Nephron progenitor cell (in vitro differentiated cells): ENCODE results near the gene SKIC8.

Experiments used
- DNase-seq: peaks from one replicate; pipeline ENCODE4 v3.0.0; 2021
- H3K27ac Mint-ChIP-seq: 2 replicates; pipeline ENCODE4 v1.8.0; 2021; ENCODE audit warnings: mild to moderate bottlenecking, moderate library complexity, mixed read lengths
- H3K27me3 Mint-ChIP-seq: 2 replicates; pipeline ENCODE4 v1.8.0; 2021; ENCODE audit warnings: mild to moderate bottlenecking, low read depth, mixed read lengths; ENCODE audit not compliant: poor library complexity
- H3K36me3 Mint-ChIP-seq: 2 replicates; pipeline ENCODE4 v1.8.0; 2021; ENCODE audit warnings: low read depth, mixed read lengths
- H3K4me1 Mint-ChIP-seq: 2 replicates; pipeline ENCODE4 v1.8.0; 2021; ENCODE audit warnings: mixed read lengths
- H3K4me3 Mint-ChIP-seq: 2 replicates; pipeline ENCODE4 v1.8.0; 2021; ENCODE audit warnings: mild to moderate bottlenecking, moderate library complexity, mixed read lengths
- H3K9me3 Mint-ChIP-seq: 2 replicates; pipeline ENCODE4 v1.8.0; 2021; ENCODE audit warnings: mild to moderate bottlenecking, moderate library complexity, mixed read lengths
- TF ChIP-seq, protein P1 (sequence below): fragments of 200-600 bp; sonication (generic); IDR thresholded peaks from 2 replicates; pipeline ENCODE4 v1.5.0; 2021; ENCODE audit warnings: antibody characterized with exemption

SKIC8 gene

DNA sequence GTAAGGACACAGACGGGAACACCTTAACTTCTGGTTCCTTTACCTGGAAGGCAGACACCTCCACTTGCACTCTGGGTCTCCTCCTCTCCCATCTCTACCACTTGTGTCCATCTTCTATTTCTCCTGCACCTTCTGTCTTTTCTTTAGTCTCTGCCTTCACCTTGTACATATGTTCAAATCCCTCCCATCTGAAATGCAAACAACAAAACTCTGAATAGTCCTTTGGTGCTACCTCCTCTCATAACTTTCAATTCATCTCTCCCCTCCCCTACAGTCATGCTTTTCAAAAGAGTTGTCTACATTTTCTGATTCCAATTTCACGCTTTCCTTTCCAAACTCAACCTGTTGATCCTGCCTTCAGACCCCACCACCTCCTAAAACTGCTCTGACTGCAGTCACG is 35.4 kb upstream of the SKIC8 start:
- Mint-ChIP-seq H3K9me3 (no peaks in the 10 kb centered on the region), H3K27me3 (peaks cover 10% of the 10 kb centered on the region), H3K4me3 (no peak overlapping the region), H3K27ac (no peak overlapping the region), H3K36me3 (no peaks in the 10 kb centered on the region), H3K4me1 (peaks cover 11% of the 10 kb centered on the region)
- TF ChIP-seq, protein P1, sequence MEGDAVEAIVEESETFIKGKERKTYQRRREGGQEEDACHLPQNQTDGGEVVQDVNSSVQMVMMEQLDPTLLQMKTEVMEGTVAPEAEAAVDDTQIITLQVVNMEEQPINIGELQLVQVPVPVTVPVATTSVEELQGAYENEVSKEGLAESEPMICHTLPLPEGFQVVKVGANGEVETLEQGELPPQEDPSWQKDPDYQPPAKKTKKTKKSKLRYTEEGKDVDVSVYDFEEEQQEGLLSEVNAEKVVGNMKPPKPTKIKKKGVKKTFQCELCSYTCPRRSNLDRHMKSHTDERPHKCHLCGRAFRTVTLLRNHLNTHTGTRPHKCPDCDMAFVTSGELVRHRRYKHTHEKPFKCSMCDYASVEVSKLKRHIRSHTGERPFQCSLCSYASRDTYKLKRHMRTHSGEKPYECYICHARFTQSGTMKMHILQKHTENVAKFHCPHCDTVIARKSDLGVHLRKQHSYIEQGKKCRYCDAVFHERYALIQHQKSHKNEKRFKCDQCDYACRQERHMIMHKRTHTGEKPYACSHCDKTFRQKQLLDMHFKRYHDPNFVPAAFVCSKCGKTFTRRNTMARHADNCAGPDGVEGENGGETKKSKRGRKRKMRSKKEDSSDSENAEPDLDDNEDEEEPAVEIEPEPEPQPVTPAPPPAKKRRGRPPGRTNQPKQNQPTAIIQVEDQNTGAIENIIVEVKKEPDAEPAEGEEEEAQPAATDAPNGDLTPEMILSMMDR = no peak
- no peak for DNase-seq

DNA sequence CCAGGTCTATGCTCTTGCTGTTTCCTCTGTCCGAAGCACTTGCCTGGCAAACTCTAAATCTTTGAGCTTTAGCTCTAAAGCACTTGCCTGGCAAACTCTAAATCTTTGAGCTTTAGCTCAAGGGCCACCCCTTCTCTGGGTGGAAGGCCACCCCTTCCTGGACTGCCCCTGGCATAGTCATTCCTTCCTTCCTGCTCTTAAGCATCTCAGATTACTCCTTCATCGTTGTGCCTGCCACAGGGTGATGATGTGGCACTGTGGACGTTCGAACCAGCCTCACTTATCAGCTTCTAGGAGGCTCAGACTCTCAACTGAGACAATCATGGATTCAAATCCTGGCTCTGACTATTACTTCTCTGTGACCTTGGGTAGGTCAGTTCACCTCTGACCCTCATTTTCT is 30.2 kb upstream of the SKIC8 start:
- H3K9me3 Mint-ChIP-seq = no peaks in the 10 kb centered on the region
- no peak overlapping the region for H3K4me3 Mint-ChIP-seq
- TF ChIP-seq, protein P1 = no peak
- no peaks in the 10 kb centered on the region for H3K36me3 Mint-ChIP-seq
- peaks cover 13% of the 10 kb centered on the region for H3K4me1 Mint-ChIP-seq
- peaks cover 62% of the 10 kb centered on the region for H3K27me3 Mint-ChIP-seq
- no peak overlapping the region for H3K27ac Mint-ChIP-seq
- no peak for DNase-seq

DNA sequence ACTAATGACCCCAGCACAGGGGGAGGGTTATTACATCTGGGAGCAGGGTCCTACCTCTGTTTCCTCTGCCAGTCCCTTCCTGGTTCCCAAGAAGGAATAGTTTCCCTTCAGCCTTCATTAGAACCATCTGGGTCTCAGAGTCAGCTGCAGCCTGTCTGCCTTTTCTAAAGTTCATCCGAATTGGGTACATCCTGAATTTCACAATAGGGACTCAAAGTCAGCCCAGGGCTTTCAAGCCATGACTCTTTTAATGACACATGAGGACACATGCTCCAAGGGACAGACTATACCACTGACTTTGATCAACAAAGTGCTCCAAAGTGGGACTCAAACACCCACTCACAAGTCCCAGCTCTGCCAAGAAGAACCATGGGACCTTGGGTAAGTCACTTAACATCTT is 28.1 kb upstream of the SKIC8 start:
- peaks cover 83% of the 10 kb centered on the region for H3K27me3 Mint-ChIP-seq
- H3K9me3 Mint-ChIP-seq = no peaks in the 10 kb centered on the region
- no peak overlapping the region for H3K4me3 Mint-ChIP-seq
- DNase-seq = no peak
- TF ChIP-seq, protein P1 = no peak
- H3K4me1 Mint-ChIP-seq = peaks cover 32% of the 10 kb centered on the region
- H3K36me3 Mint-ChIP-seq = no peaks in the 10 kb centered on the region
- H3K27ac Mint-ChIP-seq = no peak overlapping the region

DNA sequence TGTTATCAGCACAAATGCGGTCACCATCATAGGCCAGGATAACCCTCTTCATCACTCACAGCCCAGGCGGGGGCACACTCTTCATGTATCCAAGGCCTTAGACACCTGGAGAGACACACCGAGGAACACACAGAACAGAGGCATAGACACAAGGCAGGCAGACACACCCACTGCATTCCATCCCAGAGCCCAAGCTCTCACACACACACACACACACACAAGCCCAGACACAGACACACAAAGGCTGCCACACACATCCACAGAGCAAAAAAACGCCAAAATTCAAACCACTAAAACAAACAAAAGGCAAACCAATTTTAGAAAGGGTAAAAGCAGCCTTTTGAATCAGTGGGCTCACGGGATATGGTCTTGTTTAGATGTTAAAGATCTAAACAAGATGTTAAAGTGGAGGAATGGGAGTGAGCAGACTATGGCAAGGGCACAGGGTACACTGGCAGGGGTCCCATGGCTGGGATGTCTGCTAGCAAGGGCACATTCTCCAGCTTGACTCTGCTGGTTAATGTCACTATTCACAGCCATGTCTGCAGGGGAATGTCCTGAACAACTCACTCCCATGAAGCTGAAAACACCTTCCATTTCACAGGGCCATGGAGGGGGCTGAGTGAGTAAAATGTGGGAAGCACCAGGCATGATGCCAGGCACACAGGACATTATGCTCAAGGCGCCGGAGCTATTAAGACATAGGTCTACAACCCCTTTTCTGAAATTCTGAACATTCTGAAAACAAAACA is 25.9 kb upstream of the SKIC8 start:
- no peaks in the 10 kb centered on the region for H3K9me3 Mint-ChIP-seq
- no peaks in the 10 kb centered on the region for H3K36me3 Mint-ChIP-seq
- H3K4me1 Mint-ChIP-seq = peaks cover 48% of the 10 kb centered on the region
- H3K27ac Mint-ChIP-seq = no peak overlapping the region
- TF ChIP-seq, protein P1 = no peak
- no peak overlapping the region for H3K4me3 Mint-ChIP-seq
- no peak for DNase-seq
- H3K27me3 Mint-ChIP-seq = peaks cover 91% of the 10 kb centered on the region

DNA sequence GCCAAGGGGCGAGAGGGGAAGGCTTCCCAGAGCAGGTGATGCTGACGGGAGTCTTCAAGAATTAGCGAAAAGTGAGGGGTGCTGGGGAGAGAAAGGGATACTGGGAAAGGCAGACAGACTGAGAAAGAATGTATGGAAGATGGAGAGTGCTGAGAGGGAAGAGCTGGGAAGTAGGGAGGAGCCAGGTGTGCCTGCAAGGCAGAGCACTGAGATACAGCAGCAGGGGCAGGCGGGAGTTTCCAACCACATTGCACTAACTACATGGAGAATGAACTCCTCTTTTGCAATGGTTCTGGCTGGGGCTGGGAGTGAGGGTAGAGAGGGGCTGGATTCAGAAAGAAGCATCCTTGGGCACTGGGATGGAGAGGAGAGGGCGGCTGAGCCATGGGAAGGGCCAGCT is 24.7 kb upstream of the SKIC8 start:
- H3K9me3 Mint-ChIP-seq = no peaks in the 10 kb centered on the region
- peaks cover 57% of the 10 kb centered on the region for H3K4me1 Mint-ChIP-seq
- H3K4me3 Mint-ChIP-seq = no peak overlapping the region
- H3K27ac Mint-ChIP-seq = no peak overlapping the region
- no peaks in the 10 kb centered on the region for H3K36me3 Mint-ChIP-seq
- DNase-seq = no peak
- TF ChIP-seq, protein P1 = no peak
- peaks cover 89% of the 10 kb centered on the region for H3K27me3 Mint-ChIP-seq

DNA sequence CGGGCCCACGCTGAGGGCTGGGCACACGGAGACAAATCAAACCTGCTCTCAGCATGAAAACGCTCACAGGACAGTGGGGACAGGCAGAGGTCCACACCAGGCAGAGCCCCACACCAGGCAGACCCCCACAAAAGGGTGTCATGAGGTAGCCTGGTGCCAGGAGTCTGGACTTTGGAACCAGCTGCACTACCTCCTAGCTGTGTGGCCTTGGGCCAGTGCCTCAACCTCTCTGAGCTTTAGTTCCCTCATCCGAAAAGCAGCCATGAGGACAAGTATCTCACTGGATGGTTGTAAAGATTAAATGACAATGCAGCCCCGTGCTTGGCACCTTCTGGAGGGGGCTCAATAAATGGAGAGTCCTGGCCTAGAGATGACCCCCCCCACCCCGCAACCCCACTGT is 24.3 kb upstream of the SKIC8 start:
- Mint-ChIP-seq H3K4me1 (peaks cover 61% of the 10 kb centered on the region), H3K36me3 (no peaks in the 10 kb centered on the region), H3K27ac (no peak overlapping the region), H3K9me3 (no peaks in the 10 kb centered on the region), H3K4me3 (no peak overlapping the region), H3K27me3 (peaks cover 89% of the 10 kb centered on the region)
- no peak for DNase-seq
- TF ChIP-seq, protein P1 = no peak
